Esophagus squamous epithelium (tissue), 5 donors: ENCODE data around the gene TAGLN3. TPM values are rescaled to one million over a fixed set of nuclear protein-coding genes. Genes with fewer than 3 reads are reported as not detected.

Source experiments
- DNase-seq: peaks from one replicate; lab custom pipeline; 2025; lab: John Stamatoyannopoulos, UW
- H3K27ac ChIP-seq, 4 donors: fragments of 200-600 bp; sonication (generic); one replicate each; pipeline ENCODE4 v1.5.1; 2016 to 2019; ENCODE audit warnings: mild to moderate bottlenecking in 1 of 4
- H3K27me3 ChIP-seq, 4 donors: fragments of 200-600 bp; sonication (generic); 1 replicate in 3 of 4; 2 replicates in 1 of 4; pipeline versions ENCODE4 v1.5.1 to v1.6.0; 2017 to 2021; ENCODE audit warnings: antibody characterized with exemption in 1 of 4
- H3K36me3 ChIP-seq, 3 donors: fragments of 200-600 bp; sonication (generic); one replicate each; pipeline ENCODE4 v1.5.1; 2016 to 2019
- H3K4me1 ChIP-seq, 3 donors: fragments of 200-600 bp; sonication (generic); one replicate each; pipeline ENCODE4 v1.5.1; 2017 to 2019
- H3K4me3 ChIP-seq, 4 donors: fragments of 200-600 bp; sonication (generic); 1 replicate in 3 of 4; 2 replicates in 1 of 4; pipeline ENCODE4 v1.5.1; 2016 to 2019; ENCODE audit warnings: mild to moderate bottlenecking in 2 of 4, moderate library complexity in 1 of 4
- H3K9me3 ChIP-seq, 3 donors: fragments of 200-600 bp; sonication (generic); one replicate each; pipeline ENCODE4 v1.5.1; 2016 to 2019
- CTCF ChIP-seq, 6 experiments: fragments of 450-650 bp in 4 of 6; fragments of 200-600 bp in 2 of 6; sonication (generic) in 2 of 6; IDR thresholded peaks; one replicate each; pipeline ENCODE4 v1.5.1; 2016 to 2019; ENCODE audit warnings: antibody characterized with exemption in 6 of 6, mild to moderate bottlenecking in 4 of 6, moderate library complexity in 4 of 6
- POLR2A ChIP-seq, 4 donors: fragments of 450-650 bp; IDR thresholded peaks; one replicate each; pipeline ENCODE4 v1.6.1; 2017; ENCODE audit warnings: antibody characterized with exemption in 4 of 4, mild to moderate bottlenecking in 4 of 4, moderate library complexity in 3 of 4
- WGBS, 2 donors: methylation state at CpG; one replicate each; pipeline ENCODE4 v1.1.5; 2018; 5-methylcytosine and 5-hydroxymethylcytosine counted together
- intact Hi-C: fragments of 100-400 bp; cut with DNase I; formaldehyde crosslinking; loops from one replicate; pipeline ENCODE4 v1.15.0; 2022
- total RNA-seq, 4 donors: library from RNA; depleted of rRNA; stranded (reverse); fragments of >200 nt; gene quantifications; one replicate each; pipeline ENCODE4 v1.1.0, GENCODE V29; 2016
- donor health status: DM: yes; HTN: yes; CAD: no.

Gene TAGLN3
- total RNA-seq, 4 donors from 2014 or later, result not detected

GRCh38 chr3:112005091-112005672 is 6.5 kb downstream of the TAGLN3 start:
- Histone ChIP-seq H3K4me1 (peaks cover 0 to 7% (median 3%) of the 10 kb centered on the region in 3 donors), H3K4me3 (no peak overlapping the region), H3K27ac (no peak overlapping the region), H3K27me3 (peaks cover 0 to 16% (median 0%) of the 10 kb centered on the region in 4 donors), H3K36me3 (no peaks in the 10 kb centered on the region), H3K9me3 (no peaks in the 10 kb centered on the region)
- TF ChIP-seq POLR2A (IDR thresholded peaks at IDR 0.05), result no peak
- TF ChIP-seq CTCF (IDR thresholded peaks at IDR 0.05), result no peak
- WGBS, 2 donors, result 50 to 89% methylated on average over 4 of the region's 4 CpGs
- DNase-seq, result no peak
- intact Hi-C loops, result no loop called here

- TF ChIP-seq POLR2A (IDR thresholded peaks at IDR 0.05) (no peak), CTCF (IDR thresholded peaks at IDR 0.05) (no peak)
- Histone ChIP-seq H3K36me3 (no peaks in the 10 kb centered on the region), H3K27me3 (no peaks in the 10 kb centered on the region), H3K27ac (no peak overlapping the region), H3K4me3 (no peak overlapping the region), H3K9me3 (no peaks in the 10 kb centered on the region), H3K4me1 (peaks cover 0 to 15% (median 6%) of the 10 kb centered on the region in 3 donors)
- intact Hi-C loops, result no loop called here
- no peak for DNase-seq
- WGBS, 2 donors, result 15 to 58% methylated on average over 1 of the region's 1 CpG
Observed at GRCh38 chr3:112007633-112008032, 8.9 kb downstream of the TAGLN3 start.

GRCh38 chr3:112009670-112010069 is 10.9 kb downstream of the TAGLN3 start:
- 80 to 89% methylated on average over 2 of the region's 2 CpGs for WGBS, 2 donors
- intact Hi-C loops, result no loop called here
- DNase-seq, result no peak
- Histone ChIP-seq H3K27me3 (no peaks in the 10 kb centered on the region), H3K4me3 (no peak overlapping the region), H3K4me1 (peaks cover 0 to 21% (median 6%) of the 10 kb centered on the region in 3 donors), H3K27ac (no peak overlapping the region), H3K9me3 (no peaks in the 10 kb centered on the region), H3K36me3 (no peaks in the 10 kb centered on the region)
- TF ChIP-seq CTCF (IDR thresholded peaks at IDR 0.05), result no peak

GRCh38 chr3:112010636-112011035 is 11.9 kb downstream of the TAGLN3 start:
- no peak overlapping the region for H3K27ac ChIP-seq
- H3K27me3 ChIP-seq, result no peaks in the 10 kb centered on the region
- intact Hi-C loops, result no loop called here
- H3K36me3 ChIP-seq, result no peaks in the 10 kb centered on the region
- H3K4me3 ChIP-seq, result no peak overlapping the region
- peaks cover 0 to 21% (median 6%) of the 10 kb centered on the region in 3 donors for H3K4me1 ChIP-seq
- DNase-seq, result no peak
- 66 to 90% methylated on average over 3 of the region's 3 CpGs for WGBS, 2 donors
- no peaks in the 10 kb centered on the region for H3K9me3 ChIP-seq
- TF ChIP-seq CTCF (IDR thresholded peaks at IDR 0.05) (no peak), POLR2A (IDR thresholded peaks at IDR 0.05) (no peak)

GRCh38 chr3:112011376-112011940 is 12.7 kb downstream of the TAGLN3 start:
- H3K27ac ChIP-seq, result no peak overlapping the region
- H3K27me3 ChIP-seq, result no peaks in the 10 kb centered on the region
- no peak for TF ChIP-seq CTCF (IDR thresholded peaks at IDR 0.05)
- no peak for TF ChIP-seq POLR2A (IDR thresholded peaks at IDR 0.05)
- no peak overlapping the region for H3K4me3 ChIP-seq
- no peaks in the 10 kb centered on the region for H3K36me3 ChIP-seq
- intact Hi-C loops, result no loop called here
- no peaks in the 10 kb centered on the region for H3K9me3 ChIP-seq
- peaks cover 0 to 21% (median 6%) of the 10 kb centered on the region in 3 donors for H3K4me1 ChIP-seq
- 86 to 88% methylated on average over 1 to 5 of the region's 6 CpGs for WGBS, 2 donors
- no peak for DNase-seq
